ENCODE data around the gene CNOT4.

DNA sequence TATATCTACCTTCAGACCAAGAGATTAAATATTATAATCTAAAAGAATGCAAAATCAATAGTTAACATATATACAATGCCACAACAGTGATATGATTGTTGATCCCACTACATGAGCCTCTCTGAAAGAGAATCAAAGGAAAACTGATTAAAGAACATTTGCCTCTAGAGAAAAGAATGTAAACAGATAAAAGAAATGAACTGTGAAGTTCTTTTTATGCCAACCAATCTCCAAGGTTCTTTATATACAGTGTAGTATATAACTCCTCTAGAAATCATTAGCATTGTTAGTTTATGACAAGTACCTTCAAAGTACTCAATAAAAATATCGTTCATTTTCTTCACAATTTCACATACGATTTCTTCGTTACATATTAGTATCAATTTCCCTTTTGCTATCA is 20.1 kb downstream of the CNOT4 start:
- TF ChIP-seq POLR2A (IDR thresholded peaks at IDR 0.05) = no peak
- TF ChIP-seq, protein P1, sequence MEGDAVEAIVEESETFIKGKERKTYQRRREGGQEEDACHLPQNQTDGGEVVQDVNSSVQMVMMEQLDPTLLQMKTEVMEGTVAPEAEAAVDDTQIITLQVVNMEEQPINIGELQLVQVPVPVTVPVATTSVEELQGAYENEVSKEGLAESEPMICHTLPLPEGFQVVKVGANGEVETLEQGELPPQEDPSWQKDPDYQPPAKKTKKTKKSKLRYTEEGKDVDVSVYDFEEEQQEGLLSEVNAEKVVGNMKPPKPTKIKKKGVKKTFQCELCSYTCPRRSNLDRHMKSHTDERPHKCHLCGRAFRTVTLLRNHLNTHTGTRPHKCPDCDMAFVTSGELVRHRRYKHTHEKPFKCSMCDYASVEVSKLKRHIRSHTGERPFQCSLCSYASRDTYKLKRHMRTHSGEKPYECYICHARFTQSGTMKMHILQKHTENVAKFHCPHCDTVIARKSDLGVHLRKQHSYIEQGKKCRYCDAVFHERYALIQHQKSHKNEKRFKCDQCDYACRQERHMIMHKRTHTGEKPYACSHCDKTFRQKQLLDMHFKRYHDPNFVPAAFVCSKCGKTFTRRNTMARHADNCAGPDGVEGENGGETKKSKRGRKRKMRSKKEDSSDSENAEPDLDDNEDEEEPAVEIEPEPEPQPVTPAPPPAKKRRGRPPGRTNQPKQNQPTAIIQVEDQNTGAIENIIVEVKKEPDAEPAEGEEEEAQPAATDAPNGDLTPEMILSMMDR (IDR thresholded peaks at IDR 0.05) = no peak

Data from adrenal gland (tissue), 5 donors.